IPS-18c (cell line): ENCODE measurements around the gene MS4A5.

Experiments
- H3K4me3 ChIP-seq: 2 replicates; pipeline ENCODE4 v1.7.0; 2013; ENCODE audit warnings: low read depth, mild to moderate bottlenecking, low read length, moderate library complexity; ENCODE audit not compliant: insufficient read depth
- H3K9me3 ChIP-seq: one replicate; pipeline ENCODE4 v1.6.1; 2013; ENCODE audit warnings: mild to moderate bottlenecking, low read length, moderate library complexity; ENCODE audit not compliant: control insufficient read depth, insufficient read depth

MS4A5 gene

GRCh38 chr11:60457576-60457975 is 28.2 kb downstream of the MS4A5 start:
- H3K4me3 ChIP-seq = no peak overlapping the region
- H3K9me3 ChIP-seq = no peaks in the 10 kb centered on the region

GRCh38 chr11:60459345-60459744 is 30.0 kb downstream of the MS4A5 start:
- no peak overlapping the region for H3K4me3 ChIP-seq
- H3K9me3 ChIP-seq = no peaks in the 10 kb centered on the region

GRCh38 chr11:60468829-60469228 is 39.5 kb downstream of the MS4A5 start:
- Histone ChIP-seq H3K4me3 (no peak overlapping the region), H3K9me3 (no peaks in the 10 kb centered on the region)

GRCh38 chr11:60469723-60470122 is 40.4 kb downstream of the MS4A5 start:
- Histone ChIP-seq H3K4me3 (no peak overlapping the region), H3K9me3 (no peaks in the 10 kb centered on the region)

- H3K4me3 ChIP-seq = no peak overlapping the region
These were observed 47.7 kb downstream of the MS4A5 start for GRCh38 chr11:60477035-60477445.

GRCh38 chr11:60482361-60482760 is 53.0 kb downstream of the MS4A5 start:
- Histone ChIP-seq H3K9me3 (no peaks in the 10 kb centered on the region), H3K4me3 (no peak overlapping the region)

More at GRCh38 chr11:60477035-60477445, 47.7 kb downstream of the MS4A5 start:
- no peaks in the 10 kb centered on the region for H3K9me3 ChIP-seq

- Histone ChIP-seq H3K4me3 (no peak overlapping the region), H3K9me3 (no peaks in the 10 kb centered on the region)
These were observed 56.6 kb downstream of the MS4A5 start for GRCh38 chr11:60485987-60486386.

GRCh38 chr11:60492488-60493009 is 63.2 kb downstream of the MS4A5 start, which contains the start of gene MS4A12:
Gene MS4A12 (plus strand): TSS chr11:60492778. CDS start chr11:60497319, 4,541 bp downstream.
- H3K4me3 ChIP-seq = no peak within 1 kb of the TSS

GRCh38 chr11:60493454-60493853 is 64.1 kb downstream of the MS4A5 start:
- Histone ChIP-seq H3K4me3 (no peak overlapping the region), H3K9me3 (no peaks in the 10 kb centered on the region)

More at GRCh38 chr11:60492488-60493009, 63.2 kb downstream of the MS4A5 start, which contains the start of gene MS4A12:
- H3K9me3 ChIP-seq = no peaks in the 10 kb centered on the region
